K562 (cell line): ENCODE measurements around the gene ADAMTS20. TPM values are rescaled to one million over a fixed set of nuclear protein-coding genes. Genes with fewer than 3 reads are reported as not detected.

ENCODE experiments used
- ATAC-seq: fragments of 200-7000 bp; cut with Tn5 transposase; 3 replicates; pipeline ENCODE4 v1.9.1; 2020; ENCODE audit warnings: moderate library complexity
- BruUV-seq: library from RNA; stranded (reverse); fragments of 400-500 nt; replicated peaks from 2 replicates; lab custom pipeline; 2021; lab: Mats Ljungman, UMichigan
- CTCF ChIA-PET: fragments of 300-600 bp; formaldehyde crosslinking; extraction: SDS; loops from one replicate; lab custom pipeline; 2021; ENCODE audit warnings: low intra/inter-chr PET ratio; lab: Yijun Ruan, JAX
- POLR2A ChIA-PET: fragments of 300-600, 350-650 bp; sonication (Branson Sonifier 250); formaldehyde crosslinking; extraction: SDS; loops from one replicate; lab custom pipeline; 2021; ENCODE audit warnings: antibody characterized with exemption, inconsistent platforms; lab: Yijun Ruan, JAX
- DNase-seq, 4 experiments: peaks; one replicate each; pipeline versions ENCODE4 v3.0.0 to v3.0.0-alpha.2; 2011 to 2018; ENCODE audit warnings: low spot score in 3 of 4, mixed read lengths in 3 of 4; ENCODE audit errors: extremely low read depth in 1 of 4
- FAIRE-seq: peaks from 2 replicates; lab custom pipeline; 2011; peaks lifted over from hg19 to GRCh38; lab: Jason Lieb, UNC
- H2AFZ ChIP-seq: 2 replicates; pipeline ENCODE4 v1.6.0; 2011; ENCODE audit warnings: low read depth, low read length, control low read depth, inconsistent platforms
- H3K27ac ChIP-seq: fragments of 200-600 bp; 3 replicates; pipeline ENCODE4 v1.8.0; 2011; ENCODE audit warnings: low read depth, mild to moderate bottlenecking, control low read depth, inconsistent platforms, low read length, moderate library complexity, mixed read lengths; ENCODE audit errors: extremely low read depth
- H3K27me3 ChIP-seq, 2 experiments: fragments of 300-600 bp in 1 of 2; 2 replicates in 1 of 2; 3 replicates in 1 of 2; pipeline versions ENCODE4 v1.6.0 to v1.8.0; 2011; ENCODE audit warnings: inconsistent platforms in 2 of 2, low read length in 2 of 2, mild to moderate bottlenecking in 1 of 2, mixed read lengths in 1 of 2, moderate library complexity in 1 of 2; ENCODE audit not compliant: control insufficient read depth in 2 of 2, insufficient read depth in 2 of 2
- H3K36me3 ChIP-seq: fragments of 300-600 bp; 3 replicates; pipeline ENCODE4 v1.8.0; 2011; ENCODE audit warnings: mild to moderate bottlenecking, low read length, inconsistent platforms; ENCODE audit not compliant: control insufficient read depth, insufficient read depth
- H3K4me1 ChIP-seq, 2 experiments: fragments of 200-600 bp in 1 of 2; replicated peaks in 1 of 2; 2 replicates in 1 of 2; 3 replicates in 1 of 2; pipeline versions ENCODE4 v1.5.1 to v1.8.0; 2011; ENCODE audit warnings: inconsistent platforms in 2 of 2, low read length in 2 of 2, mild to moderate bottlenecking in 1 of 2, mixed read lengths in 1 of 2, moderate library complexity in 1 of 2; ENCODE audit not compliant: control insufficient read depth in 2 of 2, insufficient read depth in 2 of 2
- H3K4me2 ChIP-seq: 2 replicates; pipeline ENCODE4 v1.6.1; 2011; ENCODE audit warnings: low read length, control low read depth, inconsistent platforms, mixed read lengths; ENCODE audit not compliant: insufficient read depth
- H3K4me3 ChIP-seq: fragments of 200-600 bp; sonication (generic), shearing (Covaris generic); 2 replicates; pipeline ENCODE4 v1.5.1; 2016; ENCODE audit warnings: control low read depth, inconsistent platforms
- H3K79me2 ChIP-seq: fragments of 200-600 bp; 3 replicates; pipeline ENCODE4 v1.8.0; 2011; ENCODE audit warnings: low read length, inconsistent platforms; ENCODE audit not compliant: control insufficient read depth, insufficient read depth
- H3K9ac ChIP-seq, 2 experiments: 2 replicates each; pipeline versions ENCODE4 v1.6.0 to v1.6.1; 2011; ENCODE audit warnings: low read depth in 2 of 2, low read length in 2 of 2, control low read depth in 1 of 2, inconsistent platforms in 1 of 2, mild to moderate bottlenecking in 1 of 2, mixed read lengths in 1 of 2; ENCODE audit not compliant: insufficient read depth in 1 of 2
- H3K9me1 ChIP-seq: one replicate; pipeline ENCODE4 v1.6.0; 2011; ENCODE audit warnings: inconsistent platforms, mild to moderate bottlenecking, low read length, moderate library complexity; ENCODE audit not compliant: control insufficient read depth, insufficient read depth
- H3K9me3 ChIP-seq: replicated peaks from 2 replicates; pipeline ENCODE4 v1.5.1; 2011; ENCODE audit warnings: low read depth, low read length, inconsistent platforms; ENCODE audit not compliant: control insufficient read depth, insufficient read depth
- H4K20me1 ChIP-seq: replicated peaks from 2 replicates; pipeline ENCODE4 v1.6.1; 2011; ENCODE audit warnings: low read length, inconsistent platforms, mixed read lengths; ENCODE audit not compliant: control insufficient read depth, insufficient read depth
- ATF7 ChIP-seq: fragments of 450-650 bp; IDR thresholded peaks from 2 replicates; pipeline ENCODE4 v1.7.1; 2014; ENCODE audit warnings: mild to moderate bottlenecking, moderate library complexity
- BMI1 ChIP-seq: fragments of 150-350 bp; IDR thresholded peaks from 2 replicates; pipeline ENCODE4 v1.6.1; 2014; ENCODE audit warnings: low read length
- CREBBP ChIP-seq: IDR thresholded peaks from one replicate; pipeline ENCODE4 v1.6.1; 2012; ENCODE audit warnings: low read depth, mild to moderate bottlenecking, control low read depth, inconsistent platforms, low read length
- MXI1 ChIP-seq: IDR thresholded peaks from 2 replicates; pipeline ENCODE4 v1.6.1; 2011; ENCODE audit warnings: low read depth, mild to moderate bottlenecking, improper control_type of control experiment, low read length
- PKNOX1 ChIP-seq: fragments of 450-650 bp; IDR thresholded peaks from 2 replicates; pipeline ENCODE4 v1.6.1; 2016
- PREB ChIP-seq: sonication (generic); formaldehyde crosslinking; IDR thresholded peaks from 2 replicates; pipeline ENCODE4 v1.8.1; 2023; ENCODE audit warnings: mild to moderate bottlenecking, missing genetic modification reagents
- PRMT5 ChIP-seq: sonication (generic); formaldehyde crosslinking; IDR thresholded peaks from 2 replicates; pipeline ENCODE4 v1.5.0; 2020; ENCODE audit warnings: missing genetic modification reagents
- RBM15 ChIP-seq: fragments of 200-400 bp; formaldehyde crosslinking; IDR thresholded peaks from 2 replicates; pipeline ENCODE4 v1.6.1; 2018; ENCODE audit warnings: mild to moderate bottlenecking, low read length, moderate library complexity; ENCODE audit not compliant: insufficient read depth
- SMARCC2 ChIP-seq: fragments of 450-650 bp; IDR thresholded peaks from 2 replicates; pipeline ENCODE4 v1.6.1; 2017; ENCODE audit warnings: antibody characterized with exemption, moderate library complexity, mild to moderate bottlenecking, low read depth
- STAT6 ChIP-seq: sonication (generic); formaldehyde crosslinking; IDR thresholded peaks from 2 replicates; pipeline ENCODE4 v1.8.1; 2023; ENCODE audit warnings: mild to moderate bottlenecking, missing genetic modification reagents
- ZNF431 ChIP-seq: sonication (generic); formaldehyde crosslinking; IDR thresholded peaks from 2 replicates; pipeline ENCODE4 v1.8.0; 2022; ENCODE audit warnings: mild to moderate bottlenecking, missing genetic modification reagents
- ZNF507 ChIP-seq: conservative IDR thresholded peaks from 2 replicates; pipeline ENCODE4 v1.6.1; 2017; ENCODE audit warnings: missing genetic modification characterization, missing compliant biosample characterization
- ZNF76 ChIP-seq: fragments of 250-450 bp; sonication (Bioruptor Pico); IDR thresholded peaks from 2 replicates; pipeline ENCODE4 v1.4.0; 2020; ENCODE audit warnings: mild to moderate bottlenecking, moderate library complexity, borderline replicate concordance
- ZNF780A ChIP-seq: fragments of 250-450 bp; sonication (Bioruptor Pico); IDR thresholded peaks from 2 replicates; pipeline ENCODE4 v1.5.0; 2021; ENCODE audit warnings: mild to moderate bottlenecking
- WGBS: fragments of 100-300 bp; shearing (Covaris generic); methylation state at CpG from one replicate; pipeline ENCODE4 v1.1.6; 2016; ENCODE audit warnings: low coverage, mixed read lengths; ENCODE audit not compliant: insufficient coverage; ENCODE audit errors: missing lambda C conversion rate; 5-methylcytosine and 5-hydroxymethylcytosine counted together
- in situ Hi-C: fragments of 300-500 bp; cut with MboI; formaldehyde crosslinking; loops from 4 replicates; pipeline ENCODE4 v1.15.0; 2018; ENCODE audit warnings: inconsistent platforms, mixed read lengths
- intact Hi-C: fragments of 100-400 bp; cut with micrococcal nuclease; formaldehyde crosslinking; loops from 2 replicates; pipeline ENCODE4 v1.14.2; 2022
- polyA plus RNA-seq, 8 experiments: library from polyadenylated mRNA; depleted of rRNA in 4 of 8; stranded (reverse) in 5 of 8; unstranded in 3 of 8; fragments of >200 nt; fragmentation: Nextera tagmentation in 2 of 8; fragmentation: Illumina TruSeq in 1 of 8; extraction: Ambion mirVana in 2 of 8; extraction: Trizol in 1 of 8; gene quantifications; 2 replicates each; pipeline versions ENCODE4 v1.2.1 to v1.2.3, GENCODE V29; 2011 to 2014; ENCODE audit warnings: inconsistent platforms in 1 of 8, missing spikeins in 1 of 8
- total RNA-seq, 7 experiments: library from RNA; depleted of rRNA in 6 of 7; stranded (reverse); fragments of >200 nt in 6 of 7; fragmentation: Illumina TruSeq in 2 of 7; extraction: Trizol in 2 of 7; gene quantifications; 2 replicates each; pipeline versions ENCODE4 v1.2.1 to v1.2.3, GENCODE V29; 2011 to 2021; ENCODE audit warnings: low replicate concordance in 1 of 7
- TF ChIP-seq, protein P1 (sequence below): fragments of 250-450 bp; sonication (Bioruptor Pico); IDR thresholded peaks from 2 replicates; pipeline ENCODE4 v1.4.0; 2020
- TF ChIP-seq, protein P2 (sequence below): fragments of 250-450 bp; sonication (Bioruptor Pico); IDR thresholded peaks from 2 replicates; pipeline ENCODE4 v1.8.0; 2022; ENCODE audit warnings: moderate library complexity, mild to moderate bottlenecking, inconsistent platforms

The ADAMTS20 gene
- total and polyA plus RNA-seq, 9 of the 15 experiments (the other 6 are each of a cell fraction or from before 2014, with no cell fraction given) = 0.01 to 0.84 (median 0.07) TPM; not detected in 2

DNA sequence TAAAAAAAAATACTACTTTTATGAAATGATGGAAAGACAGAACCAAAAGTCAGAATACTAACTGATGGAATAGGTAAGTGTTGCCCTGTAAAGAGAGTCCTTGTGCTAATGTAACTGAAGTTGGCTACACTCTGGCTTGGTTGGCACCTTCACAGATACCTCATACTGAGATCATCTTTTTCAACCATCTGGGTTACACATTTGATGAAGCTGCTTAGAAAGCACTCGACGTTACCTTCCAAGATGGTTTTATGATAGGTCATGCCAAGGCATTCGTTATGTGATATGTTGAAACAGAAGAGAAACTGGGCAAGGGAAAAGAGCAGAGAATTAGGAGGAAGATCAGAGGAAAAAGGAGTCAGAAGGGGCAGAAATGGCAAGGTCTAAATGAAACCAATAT is 203.8 kb downstream of the ADAMTS20 start (continued):
- TF ChIP-seq PREB (CRISPR knock-in tag) (no peak), ZNF76 (CRISPR knock-in tag) (no peak), ZNF780A (CRISPR knock-in tag) (no peak), SMARCC2 (no peak), PKNOX1 (no peak)
- TF ChIP-seq, protein P1, sequence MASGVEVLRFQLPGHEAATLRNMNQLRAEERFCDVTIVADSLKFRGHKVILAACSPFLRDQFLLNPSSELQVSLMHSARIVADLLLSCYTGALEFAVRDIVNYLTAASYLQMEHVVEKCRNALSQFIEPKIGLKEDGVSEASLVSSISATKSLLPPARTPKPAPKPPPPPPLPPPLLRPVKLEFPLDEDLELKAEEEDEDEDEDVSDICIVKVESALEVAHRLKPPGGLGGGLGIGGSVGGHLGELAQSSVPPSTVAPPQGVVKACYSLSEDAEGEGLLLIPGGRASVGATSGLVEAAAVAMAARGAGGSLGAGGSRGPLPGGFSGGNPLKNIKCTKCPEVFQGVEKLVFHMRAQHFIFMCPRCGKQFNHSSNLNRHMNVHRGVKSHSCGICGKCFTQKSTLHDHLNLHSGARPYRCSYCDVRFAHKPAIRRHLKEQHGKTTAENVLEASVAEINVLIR = no peak

- BruUV-seq = no TSS peak
- intact Hi-C loops (no loop called here), in situ Hi-C loops (no loop called here)
- DNase-seq (no peak), FAIRE-seq (no peak), ATAC-seq (no peak)
- H3K9ac ChIP-seq = no peak overlapping the region
- H3K9me3 ChIP-seq = no peaks in the 10 kb centered on the region
- no peaks in the 10 kb centered on the region for H3K4me1 ChIP-seq
- no peaks in the 10 kb centered on the region for H4K20me1 ChIP-seq
- ChIA-PET POLR2A (no interaction called here), CTCF (no interaction called here)
- H3K9me1 ChIP-seq = no peaks in the 10 kb centered on the region
- H3K4me3 ChIP-seq = no peak overlapping the region
- H3K27me3 ChIP-seq = no peaks in the 10 kb centered on the region
- no peak overlapping the region for H2AFZ ChIP-seq
- no peak overlapping the region for H3K27ac ChIP-seq
- H3K4me2 ChIP-seq = no peak overlapping the region
- 0% methylated on average over 4 of the region's 4 CpGs for WGBS
- no peaks in the 10 kb centered on the region for H3K36me3 ChIP-seq
- no peaks in the 10 kb centered on the region for H3K79me2 ChIP-seq
- TF ChIP-seq MXI1 (no peak), CREBBP (no peak), ZNF431 (CRISPR knock-in tag) (no peak), RBM15 (no peak), STAT6 (no peak), BMI1 (no peak), ATF7 (no peak), ZNF507 (tag) (no peak), PRMT5 (CRISPR knock-in tag) (no peak)
- TF ChIP-seq, protein P2, sequence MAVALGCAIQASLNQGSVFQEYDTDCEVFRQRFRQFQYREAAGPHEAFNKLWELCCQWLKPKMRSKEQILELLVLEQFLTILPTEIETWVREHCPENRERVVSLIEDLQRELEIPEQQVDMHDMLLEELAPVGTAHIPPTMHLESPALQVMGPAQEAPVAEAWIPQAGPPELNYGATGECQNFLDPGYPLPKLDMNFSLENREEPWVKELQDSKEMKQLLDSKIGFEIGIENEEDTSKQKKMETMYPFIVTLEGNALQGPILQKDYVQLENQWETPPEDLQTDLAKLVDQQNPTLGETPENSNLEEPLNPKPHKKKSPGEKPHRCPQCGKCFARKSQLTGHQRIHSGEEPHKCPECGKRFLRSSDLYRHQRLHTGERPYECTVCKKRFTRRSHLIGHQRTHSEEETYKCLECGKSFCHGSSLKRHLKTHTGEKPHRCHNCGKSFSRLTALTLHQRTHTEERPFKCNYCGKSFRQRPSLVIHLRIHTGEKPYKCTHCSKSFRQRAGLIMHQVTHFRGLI (CRISPR knock-in tag) = no peak
These were observed 205.0 kb downstream of the ADAMTS20 start for GRCh38 chr12:43347026-43347425.
